ENCODE results near the gene IQSEC3.
"Not testable (repeated sequence)": the region's sequence is repeated elsewhere in the genome, so short reads cannot be mapped to it uniquely, and the experiment has no call there.

Gene IQSEC3

DNA sequence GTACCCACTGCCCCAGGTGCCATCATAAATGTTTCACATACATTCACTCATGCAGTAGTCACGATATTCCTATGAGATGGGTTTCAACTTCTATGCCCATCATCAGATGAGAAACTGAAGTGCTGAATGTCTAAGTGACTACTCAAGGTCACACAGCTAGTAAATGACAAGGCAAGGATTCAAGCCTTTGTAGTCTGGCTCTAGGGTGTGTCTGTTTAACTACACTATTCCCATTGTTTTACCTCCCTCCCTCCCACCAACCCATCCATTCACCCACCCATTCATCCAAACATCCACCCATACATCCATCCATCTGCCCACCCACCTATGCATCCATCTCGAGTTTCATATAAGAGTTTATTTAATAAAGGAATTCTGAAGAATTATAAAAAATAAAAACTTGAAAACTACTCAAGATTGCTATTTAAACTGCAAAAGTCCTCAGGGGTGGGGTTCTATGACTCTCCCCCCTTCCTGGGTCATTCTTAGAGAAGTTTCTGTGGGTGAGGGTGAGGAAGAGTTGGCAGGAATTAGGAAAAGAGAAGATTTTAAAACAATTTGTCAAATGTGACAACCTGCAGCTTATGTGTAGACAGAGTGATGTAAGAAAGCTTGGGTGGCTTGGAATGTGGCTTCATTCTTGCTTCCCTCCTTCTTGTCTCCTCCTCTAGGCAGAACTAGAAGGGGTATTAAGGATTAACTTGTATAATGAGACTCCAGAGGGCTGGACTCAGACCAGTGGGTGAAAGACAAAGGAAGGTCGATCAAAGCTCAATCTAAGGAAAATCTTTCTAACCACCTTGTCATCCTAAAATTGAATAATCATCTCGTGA lies 13.4 kb upstream of the IQSEC3 start:
- TF ChIP-seq EGR2 (tag by site-specific recombination; IDR thresholded peaks at IDR 0.05; ENCODE audit: low read depth) = peak; percentile 89
- peak; percentile 62 for TF ChIP-seq ZFHX2 (tag by site-specific recombination; conservative IDR thresholded peaks at IDR 0.05)
- H3K9me3 ChIP-seq (ENCODE audit: control insufficient read depth, insufficient read depth, low read depth, low read length); CTCF ChIA-PET: not testable (repeated sequence)

GRCh38 chr12:53735-54730 lies 12.5 kb upstream of the IQSEC3 start:
- Histone ChIP-seq H3K9me3 (ENCODE audit: control insufficient read depth, insufficient read depth, low read depth, low read length) (no peaks in the 10 kb centered on the region), H3K4me3 (ENCODE audit: low read depth, low read length) (no peak overlapping the region), H3K36me3 (ENCODE audit: control insufficient read depth in 2 of 2, insufficient read depth in 1 of 2, low read length in 2 of 2) (no peaks in the 10 kb centered on the region), H3K4me1 (ENCODE audit: control insufficient read depth, insufficient read depth, low read length) (no peaks in the 10 kb centered on the region), H3K27ac (ENCODE audit: extremely low read depth, low read depth, low read length) (no peak overlapping the region)
- TF ChIP-seq, protein P1, sequence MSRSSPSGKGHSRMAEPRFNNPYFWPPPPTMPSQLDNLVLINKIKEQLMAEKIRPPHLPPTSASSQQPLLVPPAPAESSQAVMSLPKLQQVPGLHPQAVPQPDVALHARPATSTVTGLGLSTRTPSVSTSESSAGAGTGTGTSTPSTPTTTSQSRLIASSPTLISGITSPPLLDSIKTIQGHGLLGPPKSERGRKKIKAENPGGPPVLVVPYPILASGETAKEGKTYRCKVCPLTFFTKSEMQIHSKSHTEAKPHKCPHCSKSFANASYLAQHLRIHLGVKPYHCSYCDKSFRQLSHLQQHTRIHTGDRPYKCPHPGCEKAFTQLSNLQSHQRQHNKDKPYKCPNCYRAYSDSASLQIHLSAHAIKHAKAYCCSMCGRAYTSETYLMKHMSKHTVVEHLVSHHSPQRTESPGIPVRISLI (tag by site-specific recombination; IDR thresholded peaks at IDR 0.05) = 0 out of 2 replicates have a peak, but pooled peaks have one; percentile 40
- TF ChIP-seq ZNF501 (tag by site-specific recombination; IDR thresholded peaks at IDR 0.05) = no peak
- TF ChIP-seq REPIN1 (tag by site-specific recombination; IDR thresholded peaks at IDR 0.05; ENCODE audit: low read depth) = no peak
- no peak for TF ChIP-seq ZNF837 (tag by site-specific recombination; IDR thresholded peaks at IDR 0.05)
- TF ChIP-seq ZEB2 (tag by site-specific recombination; IDR thresholded peaks at IDR 0.05) = no peak
- no peak for TF ChIP-seq KLF7 (tag by site-specific recombination; IDR thresholded peaks at IDR 0.05; ENCODE audit: borderline replicate concordance)
- CTCF ChIA-PET = no interaction called here
- POLR2A ChIA-PET = no interaction called here

More for the DNA sequence above, 13.4 kb upstream of the IQSEC3 start:
- POLR2A ChIA-PET; H3K4me1 ChIP-seq (ENCODE audit: control insufficient read depth, insufficient read depth, low read length); H3K4me3 ChIP-seq (ENCODE audit: low read depth, low read length); H3K36me3 ChIP-seq (ENCODE audit: control insufficient read depth in 2 of 2, insufficient read depth in 1 of 2, low read length in 2 of 2); H3K27ac ChIP-seq (ENCODE audit: extremely low read depth, low read depth, low read length): not testable (repeated sequence)

GRCh38 chr12:54750-55535 lies 11.6 kb upstream of the IQSEC3 start:
- Histone ChIP-seq H3K36me3 (ENCODE audit: control insufficient read depth in 2 of 2, insufficient read depth in 1 of 2, low read length in 2 of 2) (no peaks in the 10 kb centered on the region), H3K4me3 (ENCODE audit: low read depth, low read length) (no peak overlapping the region), H3K9me3 (ENCODE audit: control insufficient read depth, insufficient read depth, low read depth, low read length) (no peaks in the 10 kb centered on the region), H3K4me1 (ENCODE audit: control insufficient read depth, insufficient read depth, low read length) (no peaks in the 10 kb centered on the region), H3K27ac (ENCODE audit: extremely low read depth, low read depth, low read length) (no peak overlapping the region)
- ChIA-PET POLR2A (no interaction called here), CTCF (interaction anchor here (0.6 kb wide), 1 partner anchor 144 kb away, joined by 3 read pairs; no protein-coding TSS in a partner anchor)
- TF ChIP-seq ZNF274 (IDR thresholded peaks at IDR 0.05; ENCODE audit: low read length) (no peak), ZNF274 (tag by site-specific recombination; IDR thresholded peaks at IDR 0.05; ENCODE audit: borderline replicate concordance) (no peak), BCL11B (tag by site-specific recombination; IDR thresholded peaks at IDR 0.05; ENCODE audit: low read depth) (no peak), ZNF830 (tag by site-specific recombination; IDR thresholded peaks at IDR 0.05; ENCODE audit: low read depth) (no peak), ZNF311 (tag by site-specific recombination; IDR thresholded peaks at IDR 0.05; ENCODE audit: borderline replicate concordance) (no peak), PRDM2 (tag by site-specific recombination; IDR thresholded peaks at IDR 0.05; ENCODE audit: borderline replicate concordance) (no peak), ZNF76 (tag by site-specific recombination; IDR thresholded peaks at IDR 0.05; ENCODE audit: borderline replicate concordance, low read depth) (no peak), ZNF121 (tag by site-specific recombination; IDR thresholded peaks at IDR 0.05) (no peak), ZSCAN30 (tag by site-specific recombination; IDR thresholded peaks at IDR 0.05) (no peak), ZNF629 (tag by site-specific recombination; IDR thresholded peaks at IDR 0.05) (no peak), ZNF785 (tag by site-specific recombination; IDR thresholded peaks at IDR 0.05) (no peak), SALL2 (tag by site-specific recombination; IDR thresholded peaks at IDR 0.05; ENCODE audit: borderline replicate concordance) (no peak), TRIM28 (IDR thresholded peaks at IDR 0.05; ENCODE audit: borderline replicate concordance, low read length) (no peak)
